PC-3 (cell line): ENCODE results near the gene TMEM69.

Experiments used
- EZH2 ChIP-seq: fragments of 300-600 bp; sonication (generic); IDR thresholded peaks from one replicate; pipeline ENCODE4 v1.6.1; 2017; ENCODE audit warnings: antibody characterized with exemption, mild to moderate bottlenecking, low read length; ENCODE audit not compliant: unreplicated experiment
- TF ChIP-seq, protein P1 (sequence below): fragments of 300-600 bp; sonication (generic); conservative IDR thresholded peaks from 2 replicates; pipeline ENCODE4 v1.5.1; 2017; ENCODE audit warnings: antibody characterized with exemption, low read depth, mild to moderate bottlenecking, low read length

DNA sequence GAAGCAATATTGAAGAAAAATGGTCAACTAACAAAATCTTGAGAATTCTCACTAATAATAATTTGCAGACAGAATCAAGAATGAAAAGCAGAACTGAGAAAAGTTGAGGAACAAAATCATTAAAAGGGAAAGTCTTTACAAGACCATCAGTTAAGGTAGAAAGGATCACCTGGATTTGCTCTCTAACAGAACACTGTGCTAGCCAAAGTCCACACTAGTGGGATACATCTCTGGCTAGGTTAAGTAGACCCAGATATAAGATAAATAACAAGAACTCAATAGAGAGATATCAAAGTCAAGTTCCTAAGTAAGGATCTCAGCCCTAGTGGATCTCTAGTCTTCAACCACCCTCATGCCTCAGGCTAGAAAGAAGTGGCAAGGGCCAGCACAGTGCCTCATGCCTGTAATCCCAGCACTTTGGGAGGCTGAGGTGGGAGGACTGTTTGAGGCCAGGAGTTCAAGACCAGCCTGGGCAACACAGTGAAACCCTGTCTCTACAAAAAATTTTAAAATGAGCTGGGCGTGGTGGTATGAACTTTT, 42.9 kb downstream of the TMEM69 start:
- TF ChIP-seq EZH2 = no peak
- TF ChIP-seq, protein P1, sequence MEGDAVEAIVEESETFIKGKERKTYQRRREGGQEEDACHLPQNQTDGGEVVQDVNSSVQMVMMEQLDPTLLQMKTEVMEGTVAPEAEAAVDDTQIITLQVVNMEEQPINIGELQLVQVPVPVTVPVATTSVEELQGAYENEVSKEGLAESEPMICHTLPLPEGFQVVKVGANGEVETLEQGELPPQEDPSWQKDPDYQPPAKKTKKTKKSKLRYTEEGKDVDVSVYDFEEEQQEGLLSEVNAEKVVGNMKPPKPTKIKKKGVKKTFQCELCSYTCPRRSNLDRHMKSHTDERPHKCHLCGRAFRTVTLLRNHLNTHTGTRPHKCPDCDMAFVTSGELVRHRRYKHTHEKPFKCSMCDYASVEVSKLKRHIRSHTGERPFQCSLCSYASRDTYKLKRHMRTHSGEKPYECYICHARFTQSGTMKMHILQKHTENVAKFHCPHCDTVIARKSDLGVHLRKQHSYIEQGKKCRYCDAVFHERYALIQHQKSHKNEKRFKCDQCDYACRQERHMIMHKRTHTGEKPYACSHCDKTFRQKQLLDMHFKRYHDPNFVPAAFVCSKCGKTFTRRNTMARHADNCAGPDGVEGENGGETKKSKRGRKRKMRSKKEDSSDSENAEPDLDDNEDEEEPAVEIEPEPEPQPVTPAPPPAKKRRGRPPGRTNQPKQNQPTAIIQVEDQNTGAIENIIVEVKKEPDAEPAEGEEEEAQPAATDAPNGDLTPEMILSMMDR = no peak
